Activated CD8-positive, alpha-beta memory T cell treated with anti-CD3 and anti-CD28 coated beads, Interleukin-2, amount 50 U/mL, for 1 hour (primary cell): ENCODE results near the gene CTTNBP2NL.
"Not testable (repeated sequence)": the region's sequence is repeated elsewhere in the genome, so short reads cannot be mapped to it uniquely, and the experiment has no call there.

Experiments
- DNase-seq: peaks from one replicate; pipeline ENCODE4 v3.0.0-alpha.2; 2020; ENCODE audit errors: extremely low read depth

CTTNBP2NL gene

DNA sequence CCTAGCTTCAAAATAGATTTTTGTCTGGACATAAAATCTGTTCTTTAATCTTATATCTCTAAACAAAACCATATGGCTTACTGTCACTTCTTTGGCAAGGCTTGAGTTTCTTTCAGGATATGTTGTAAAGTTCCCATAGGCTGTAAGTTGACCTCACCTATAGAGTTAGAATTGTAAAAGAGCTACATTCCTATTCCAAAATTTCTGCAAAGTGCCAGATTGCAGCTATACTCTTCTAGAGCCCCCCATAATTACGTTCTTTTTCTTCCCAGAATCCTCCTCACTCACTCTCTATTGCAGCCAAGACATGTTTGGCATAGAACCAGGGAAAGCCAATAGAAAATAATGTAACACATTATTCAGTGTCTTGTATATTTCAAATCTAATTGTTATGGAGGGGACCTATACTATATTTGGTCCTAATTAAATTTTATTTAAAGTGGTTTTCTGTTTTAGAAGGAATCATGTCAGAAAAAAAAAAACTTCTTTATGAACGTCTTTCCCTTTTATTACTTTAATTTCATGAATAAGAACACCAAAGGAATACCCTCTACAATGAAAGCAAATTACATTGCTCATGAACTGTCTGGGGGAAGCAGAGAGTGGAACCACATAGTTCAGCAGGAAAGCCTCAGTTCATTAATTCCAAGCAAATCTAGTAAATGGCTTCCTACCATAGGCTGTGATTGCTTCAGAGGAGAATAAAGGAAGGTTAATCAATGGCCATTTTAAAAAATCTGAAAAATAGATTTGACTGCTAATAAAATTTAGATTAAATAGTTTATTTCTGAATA is 22.3 kb downstream of the CTTNBP2NL start:
- no peak for DNase-seq

DNA sequence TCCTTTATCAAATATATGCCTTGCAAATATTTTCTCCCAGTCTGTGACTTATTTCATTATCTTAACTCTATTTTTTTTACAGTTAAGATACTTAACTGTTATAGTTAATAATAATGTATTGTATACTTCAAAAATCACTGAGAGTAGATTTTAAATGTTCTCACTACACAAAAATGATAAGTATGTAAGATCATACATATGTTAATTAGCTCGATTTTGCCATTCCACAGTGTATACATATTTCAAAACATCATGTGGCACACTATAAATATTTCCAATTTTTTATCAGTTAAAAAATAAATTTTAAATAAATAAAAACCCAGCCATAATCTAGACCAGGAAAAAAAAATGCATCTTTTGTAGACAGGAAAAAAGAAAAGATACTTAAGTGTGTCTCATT is 27.2 kb downstream of the CTTNBP2NL start:
- DNase-seq: no peak

DNA sequence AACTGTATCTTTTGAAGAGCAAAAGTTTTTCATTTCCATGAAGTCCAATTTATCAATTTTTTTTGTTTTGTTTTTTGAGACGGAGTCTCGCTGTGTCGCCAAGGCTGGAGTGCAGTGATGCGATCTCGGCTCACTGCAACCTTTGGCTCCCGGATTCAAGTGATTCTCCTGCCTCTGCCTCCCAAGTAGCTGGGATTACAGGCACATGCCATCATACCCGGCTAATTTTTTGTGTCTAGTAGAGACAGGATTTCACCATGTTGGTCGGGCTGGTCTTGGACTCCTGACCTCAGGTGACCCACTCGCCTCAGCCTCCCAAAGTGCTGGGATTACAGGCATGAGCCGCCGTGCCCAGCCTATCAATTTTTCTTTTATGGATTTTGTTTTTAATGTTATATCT is 27.7 kb downstream of the CTTNBP2NL start:
- DNase-seq: not testable (repeated sequence)

DNA sequence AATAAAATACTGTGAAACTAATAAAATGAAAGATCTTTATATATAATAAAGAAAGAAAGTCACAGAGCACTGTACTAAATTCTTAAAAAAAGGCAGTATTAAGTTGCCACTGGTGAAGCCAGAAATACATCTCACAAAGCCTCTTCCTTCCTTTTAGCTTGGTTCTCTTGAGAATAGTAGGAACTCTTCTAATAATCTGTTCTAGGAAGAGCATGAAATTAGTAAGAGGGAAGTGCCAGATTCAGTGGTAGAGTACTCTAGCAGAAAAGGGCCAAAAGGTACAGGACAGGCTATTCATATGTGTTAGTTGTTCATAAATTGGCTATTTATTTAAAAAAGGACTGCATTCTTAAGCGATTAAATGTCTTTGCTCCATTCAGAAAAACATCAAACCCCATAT is 33.7 kb downstream of the CTTNBP2NL start:
- no peak for DNase-seq

DNA sequence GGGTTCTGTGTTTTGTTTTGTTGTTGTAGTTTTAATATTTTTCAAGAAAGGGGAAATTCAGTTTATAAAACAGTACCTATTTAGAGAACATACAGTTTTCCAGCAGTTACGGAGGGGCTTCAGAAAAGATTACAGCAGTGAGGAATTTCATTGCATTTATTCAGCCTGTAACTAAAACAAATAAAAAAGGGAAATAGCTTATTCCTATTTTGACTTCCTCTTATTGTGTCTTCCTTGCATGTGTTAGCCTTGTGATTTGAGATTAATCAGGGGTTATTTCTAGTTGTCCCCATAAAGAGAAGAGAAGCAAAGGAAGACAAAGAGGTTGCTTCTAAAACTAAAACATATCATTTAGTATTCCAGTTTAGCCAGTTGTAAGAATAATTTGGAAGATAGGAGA is 35.0 kb downstream of the CTTNBP2NL start:
- no peak for DNase-seq

DNA sequence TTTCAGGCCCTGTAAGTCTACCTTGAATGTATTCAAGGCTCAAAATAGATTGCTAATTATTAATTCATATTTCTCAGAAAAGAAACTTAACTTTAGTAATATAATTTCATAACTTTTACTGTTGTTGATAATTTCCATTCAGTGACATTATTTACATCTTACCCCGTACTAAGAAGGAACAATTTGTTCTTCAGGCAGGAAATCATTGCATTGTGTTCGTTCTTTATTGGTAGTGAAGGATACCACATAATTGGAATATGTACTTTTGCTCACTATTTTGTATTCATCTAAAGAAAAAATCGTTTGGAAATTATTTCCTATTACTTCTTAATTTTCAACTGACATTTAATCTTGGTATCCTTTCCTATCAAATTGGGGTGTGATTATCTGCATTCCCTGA is 39.4 kb downstream of the CTTNBP2NL start:
- no peak for DNase-seq

DNA sequence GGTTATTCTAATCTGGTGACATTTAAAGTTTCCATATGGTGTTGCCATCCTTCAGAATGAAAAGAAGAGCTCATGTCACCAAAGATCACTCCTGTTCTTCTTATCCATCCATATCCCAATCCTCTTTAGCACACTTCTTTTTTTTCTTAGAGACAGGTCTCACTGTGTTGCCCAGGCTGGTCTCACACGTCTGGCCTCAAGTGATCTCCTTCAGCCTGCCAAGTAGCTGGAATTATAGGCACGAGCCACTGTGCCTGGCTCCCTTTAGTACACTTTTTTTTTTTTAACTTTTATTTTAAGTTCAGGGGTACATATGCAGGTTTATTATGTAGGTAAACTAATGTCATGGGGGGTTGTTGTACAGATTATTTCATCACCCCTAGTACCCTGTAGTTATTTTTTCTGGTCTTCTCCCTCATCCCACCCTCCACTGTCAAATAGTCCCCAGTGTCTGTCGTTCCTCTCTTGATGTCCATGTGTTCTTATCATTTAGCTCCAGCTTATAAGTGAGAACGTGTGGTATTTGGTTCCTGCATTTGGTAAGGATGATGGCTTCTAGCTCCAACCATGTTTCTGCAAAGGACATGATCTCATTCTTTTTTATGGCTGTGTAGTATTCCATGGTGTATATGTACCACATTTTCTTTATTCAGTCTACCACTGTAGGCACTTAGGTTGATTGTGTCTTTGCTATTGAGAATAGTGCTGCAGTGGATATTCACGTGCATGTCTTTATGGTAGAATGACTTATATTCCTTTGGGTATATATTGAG is 40.6 kb downstream of the CTTNBP2NL start:
- DNase-seq: no peak

DNA sequence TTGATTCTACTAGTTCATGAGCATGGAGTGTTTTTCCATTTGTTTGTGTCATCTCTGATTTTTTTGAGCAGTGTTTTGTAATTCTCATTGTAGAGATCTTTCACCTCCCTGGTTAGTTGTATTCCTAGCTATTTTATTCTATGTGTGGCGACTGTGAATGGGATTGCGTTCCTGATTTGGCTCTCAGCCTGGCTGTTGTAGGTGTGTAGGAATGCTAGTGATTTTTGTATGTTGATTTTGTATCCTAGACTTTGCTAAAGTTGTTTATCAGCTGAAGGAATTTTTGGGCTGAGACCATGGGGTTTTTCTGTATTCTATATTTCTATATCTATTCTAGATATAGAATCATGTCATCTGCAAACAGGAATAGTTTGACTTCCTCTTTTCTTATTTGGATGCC is 42.1 kb downstream of the CTTNBP2NL start:
- not testable (repeated sequence) for DNase-seq

DNA sequence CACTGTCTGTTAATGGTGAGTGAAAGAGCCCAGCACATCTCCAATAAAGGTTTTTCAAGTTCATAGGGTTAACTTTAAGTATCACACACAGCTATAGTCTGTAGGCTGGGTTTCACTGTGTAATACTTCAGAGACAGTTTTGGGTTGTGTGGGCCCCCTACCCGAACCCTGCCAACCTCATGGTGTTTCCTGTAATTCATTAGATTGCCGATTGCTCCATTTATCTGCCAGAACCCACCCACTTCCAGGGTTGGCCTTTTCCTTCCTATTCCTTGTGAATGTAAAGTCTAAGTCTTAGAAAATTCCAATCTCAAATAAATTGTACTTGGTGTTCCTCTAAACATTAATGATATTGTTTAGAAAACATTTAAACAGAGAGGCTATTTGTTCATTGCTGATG is 43.6 kb downstream of the CTTNBP2NL start:
- no peak for DNase-seq

DNA sequence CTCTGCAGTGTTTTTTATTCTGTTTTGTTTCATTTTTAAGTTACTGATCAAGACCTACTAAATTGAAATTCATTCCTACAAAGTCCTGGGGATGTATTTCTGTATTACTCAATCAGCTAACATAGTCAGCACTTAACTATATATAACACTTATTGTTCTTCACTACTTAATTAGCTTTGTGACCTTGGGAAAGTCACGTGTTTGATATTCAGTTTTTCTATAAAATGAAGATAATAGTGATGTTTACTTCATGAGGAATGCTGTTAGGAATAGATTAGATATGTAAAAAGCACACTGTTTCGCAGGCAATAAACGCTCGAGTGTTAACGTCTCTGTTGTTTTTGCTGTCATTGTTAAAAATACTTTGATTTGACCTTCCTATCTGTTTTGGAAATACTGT is 44.6 kb downstream of the CTTNBP2NL start:
- no peak for DNase-seq

DNA sequence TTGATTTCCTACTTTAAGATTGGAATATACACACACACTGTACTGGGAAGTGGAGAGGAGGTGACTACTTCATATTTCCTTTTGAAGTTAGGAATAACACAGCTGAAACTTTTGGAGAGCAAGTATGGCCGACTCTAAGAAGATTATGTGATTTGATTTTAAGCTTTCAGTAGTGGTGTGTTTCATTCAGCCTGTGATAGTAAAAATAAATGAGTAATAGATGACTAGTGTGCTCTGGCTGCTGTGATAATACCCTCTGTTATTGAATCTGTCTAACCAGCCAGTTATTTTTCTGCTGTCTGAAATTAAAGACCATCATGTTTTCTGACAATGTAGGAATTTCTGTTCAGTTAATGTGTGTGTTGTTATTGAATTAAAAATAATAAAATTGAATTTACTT is 48.3 kb downstream of the CTTNBP2NL start:
- no peak for DNase-seq

DNA sequence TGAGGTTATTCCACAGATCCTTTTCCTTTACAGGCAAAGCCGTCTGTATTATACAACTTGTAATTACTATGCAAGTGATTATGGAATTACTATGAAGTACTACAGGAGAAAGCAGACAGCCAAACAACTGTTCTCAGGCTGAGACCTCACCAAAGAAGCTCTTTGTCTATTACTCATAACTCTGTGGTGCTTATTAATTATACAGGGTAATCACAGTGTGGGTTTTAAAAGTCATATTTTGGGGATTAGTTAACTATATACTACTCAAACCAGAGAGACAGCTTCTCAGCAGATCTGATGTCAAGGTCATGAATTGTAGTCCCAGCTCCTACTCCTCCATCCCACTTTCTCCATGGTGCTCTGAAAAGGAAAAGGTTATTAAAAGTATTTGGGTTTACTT is 49.6 kb downstream of the CTTNBP2NL start:
- no peak for DNase-seq

DNA sequence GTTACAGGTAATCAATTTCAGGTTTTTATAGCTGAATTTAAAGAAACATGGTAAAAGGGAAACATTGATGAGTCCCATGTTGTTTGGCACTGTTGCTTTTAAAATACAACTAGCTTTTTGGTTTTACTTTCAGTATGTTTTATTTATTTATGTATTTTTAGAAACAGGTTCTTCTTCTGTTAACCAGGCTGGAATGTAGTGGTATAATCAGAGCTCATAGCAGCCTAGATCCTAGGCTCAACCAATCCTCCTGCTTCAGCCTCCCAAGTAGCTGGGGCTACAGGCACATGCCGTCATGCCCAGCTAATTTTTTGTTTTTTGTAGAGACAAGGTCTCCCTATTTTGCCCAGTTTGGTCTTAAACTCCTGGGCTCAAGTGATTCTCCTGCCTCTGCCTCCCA is 50.4 kb downstream of the CTTNBP2NL start:
- DNase-seq: no peak

DNA sequence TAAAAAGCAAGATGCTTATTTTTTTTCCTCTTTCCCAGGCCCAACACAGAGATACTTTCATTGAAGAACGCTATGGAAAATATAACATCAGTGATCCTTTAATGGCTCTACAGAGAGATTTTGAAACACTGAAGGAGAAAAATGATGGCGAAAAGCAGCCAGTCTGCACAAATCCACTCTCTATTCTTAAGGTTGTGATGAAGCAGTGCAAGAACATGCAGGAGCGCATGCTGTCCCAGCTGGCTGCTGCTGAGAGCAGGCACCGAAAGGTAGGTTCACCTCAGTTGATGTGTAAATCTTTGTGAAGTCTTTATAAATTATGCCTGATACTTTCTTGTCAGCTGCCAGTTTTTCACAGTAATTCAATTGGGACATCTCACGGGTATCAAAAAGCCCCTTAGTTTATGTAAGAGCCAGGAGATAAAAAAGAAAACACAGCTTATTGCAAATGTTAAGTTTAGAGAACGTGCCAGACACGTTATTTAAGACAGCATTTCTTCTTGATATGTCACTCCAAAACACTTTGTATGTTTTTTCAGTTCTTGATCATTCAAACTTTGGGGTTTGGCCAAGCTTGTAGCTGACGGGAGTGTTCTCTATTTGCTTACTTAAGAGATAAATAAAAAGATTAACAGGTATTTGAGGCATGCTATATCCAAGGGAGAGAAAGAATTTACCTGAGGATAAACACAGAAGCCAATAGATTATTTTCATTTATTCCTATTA is 53.1 kb downstream of the CTTNBP2NL start:
- no peak for DNase-seq

DNA sequence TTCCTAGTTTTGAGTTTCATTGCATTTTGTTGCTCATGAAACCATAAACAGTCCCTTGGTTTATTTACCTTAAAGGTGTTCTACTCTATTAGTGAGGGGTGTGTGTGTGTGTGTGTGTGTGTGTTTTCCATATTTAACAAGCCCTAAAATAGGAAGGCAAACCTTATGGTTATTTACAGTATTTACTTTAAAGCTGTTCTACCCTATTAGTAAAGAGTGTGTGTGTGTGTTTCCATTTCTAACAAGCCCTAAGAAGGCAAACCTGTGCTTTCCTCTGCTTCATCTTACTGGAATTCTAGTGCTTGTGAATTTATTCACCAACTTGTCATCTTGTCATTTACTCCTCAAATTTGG is 53.6 kb downstream of the CTTNBP2NL start:
- DNase-seq: no peak

DNA sequence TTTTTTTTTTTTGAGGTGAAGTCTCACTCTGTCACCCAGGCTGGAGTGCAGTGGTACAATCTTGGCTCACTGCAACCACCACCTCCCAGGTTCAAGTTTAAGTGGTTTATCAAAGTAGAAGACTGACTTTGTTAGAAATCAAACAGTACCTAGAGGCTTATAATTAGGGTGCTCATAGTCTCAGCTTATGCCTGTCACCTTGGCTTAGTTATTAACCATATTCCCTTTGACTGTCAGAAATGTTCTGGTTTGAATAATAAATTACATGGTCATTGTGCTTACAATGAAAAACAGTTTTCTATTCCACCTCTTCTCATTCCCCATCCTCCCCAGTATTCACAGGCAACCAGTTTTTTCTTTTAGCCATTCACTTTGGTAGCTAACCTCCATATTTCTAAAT is 54.8 kb downstream of the CTTNBP2NL start:
- DNase-seq: no peak

DNA sequence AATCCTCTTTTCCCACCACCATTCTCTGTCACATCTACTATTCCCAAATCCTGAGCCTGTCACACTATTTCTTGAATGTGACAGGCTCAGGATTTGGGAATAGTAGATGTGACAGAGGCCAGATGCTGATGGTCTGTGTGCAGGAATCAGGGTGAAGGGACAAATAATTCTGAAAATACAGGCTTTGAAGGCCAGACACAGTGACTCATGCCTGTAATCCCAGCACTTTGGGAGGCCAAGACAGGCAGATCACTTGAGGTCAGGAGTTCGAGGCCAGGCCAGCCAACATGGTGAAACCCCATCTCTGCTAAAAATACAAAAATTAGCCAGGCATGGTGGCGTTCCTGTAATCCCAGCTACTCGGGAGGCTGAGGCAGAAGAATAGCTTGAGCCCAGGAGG is 55.3 kb downstream of the CTTNBP2NL start:
- not testable (repeated sequence) for DNase-seq

DNA sequence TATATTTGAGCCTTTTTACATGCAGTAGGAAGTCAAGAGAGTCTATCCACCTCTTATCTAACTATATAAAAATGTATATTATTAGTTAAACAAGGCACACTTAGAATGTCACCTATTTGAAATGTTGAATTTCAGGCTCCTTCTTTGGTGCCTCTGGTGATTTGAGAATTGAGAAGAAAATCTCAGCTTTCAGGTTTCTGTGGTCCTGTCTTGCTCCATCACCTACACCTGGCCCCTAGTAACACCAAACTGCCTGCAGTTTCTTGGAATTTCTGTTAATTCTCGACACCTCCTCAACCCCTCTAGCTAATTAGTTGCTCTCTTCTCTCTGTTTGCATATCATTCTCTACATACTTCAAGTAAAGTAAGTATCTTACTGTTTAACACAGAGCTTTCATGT is 57.9 kb downstream of the CTTNBP2NL start:
- no peak for DNase-seq

DNA sequence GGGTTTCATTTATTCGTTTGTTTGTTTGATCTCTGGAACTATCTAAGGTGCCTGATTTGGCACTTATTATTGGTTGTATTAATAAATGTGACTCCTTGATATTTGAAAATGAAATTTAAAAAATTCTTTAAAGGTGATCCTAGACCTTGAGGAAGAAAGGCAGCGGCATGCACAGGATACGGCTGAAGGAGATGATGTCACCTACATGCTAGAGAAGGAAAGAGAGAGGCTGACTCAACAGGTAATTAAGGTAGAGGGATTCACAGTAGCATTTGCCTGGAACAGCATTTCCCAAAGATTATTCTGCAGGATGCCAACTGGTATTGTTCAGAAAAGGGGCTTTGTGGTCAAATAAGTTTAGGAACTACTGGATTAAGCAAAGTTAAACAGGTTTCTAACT is 58.3 kb downstream of the CTTNBP2NL start:
- DNase-seq: no peak

DNA sequence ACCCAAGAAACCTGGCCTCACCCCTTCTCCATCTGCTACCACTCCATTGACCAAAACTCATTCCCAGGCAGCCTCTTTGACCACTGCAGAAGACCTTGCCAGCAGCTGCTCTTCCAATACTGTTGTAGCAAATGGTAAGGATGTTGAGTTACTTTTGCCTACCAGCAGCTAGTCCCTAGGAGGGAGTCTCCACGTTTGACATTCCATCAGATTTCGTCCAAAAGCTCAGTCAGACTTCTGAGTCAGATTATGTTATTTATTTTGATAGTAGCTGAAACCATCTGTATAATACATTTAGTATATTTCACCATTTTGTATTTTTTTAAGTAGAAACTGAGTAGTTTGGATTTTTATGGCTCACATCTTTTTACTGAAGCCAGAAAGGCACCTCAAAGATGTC is 61.2 kb downstream of the CTTNBP2NL start:
- no peak for DNase-seq

DNA sequence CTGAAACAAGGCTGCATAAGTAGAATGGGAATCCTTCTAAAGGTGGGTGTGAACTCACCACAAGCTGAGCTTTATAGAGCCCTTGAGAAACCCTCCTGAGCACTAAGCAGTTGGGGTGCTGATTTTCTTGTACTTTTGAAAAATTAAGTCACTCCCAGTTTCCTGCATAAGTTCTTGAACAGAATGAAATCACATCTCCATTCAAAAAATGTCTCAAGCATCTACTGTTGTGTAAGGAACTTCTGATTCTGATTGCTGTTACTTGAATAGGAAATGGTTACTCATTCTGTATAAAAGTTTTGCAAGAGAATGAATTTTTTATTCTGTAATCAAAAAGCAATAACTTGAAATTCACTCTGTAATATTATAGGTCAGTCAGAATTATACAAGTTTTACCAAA is 61.9 kb downstream of the CTTNBP2NL start:
- DNase-seq: no peak

DNA sequence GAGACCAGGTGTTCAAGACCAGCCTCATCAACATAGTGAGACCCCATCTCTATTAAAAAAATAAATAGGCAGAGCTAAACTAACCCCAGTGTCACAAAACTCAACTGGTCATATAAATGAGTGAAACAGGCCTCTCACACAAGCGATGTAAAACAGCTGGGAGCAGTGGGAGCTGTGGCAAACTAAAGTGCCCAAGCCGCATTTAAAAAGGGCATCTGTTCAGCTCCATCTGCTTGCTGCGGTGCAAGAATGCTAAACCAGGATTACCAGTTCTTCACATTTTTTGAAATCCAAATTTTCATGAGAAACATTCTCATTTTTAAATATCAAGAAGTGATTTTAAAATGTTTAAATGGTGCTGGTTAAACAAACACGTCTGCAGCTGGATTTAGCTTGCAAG is 62.7 kb downstream of the CTTNBP2NL start:
- DNase-seq: no peak

DNA sequence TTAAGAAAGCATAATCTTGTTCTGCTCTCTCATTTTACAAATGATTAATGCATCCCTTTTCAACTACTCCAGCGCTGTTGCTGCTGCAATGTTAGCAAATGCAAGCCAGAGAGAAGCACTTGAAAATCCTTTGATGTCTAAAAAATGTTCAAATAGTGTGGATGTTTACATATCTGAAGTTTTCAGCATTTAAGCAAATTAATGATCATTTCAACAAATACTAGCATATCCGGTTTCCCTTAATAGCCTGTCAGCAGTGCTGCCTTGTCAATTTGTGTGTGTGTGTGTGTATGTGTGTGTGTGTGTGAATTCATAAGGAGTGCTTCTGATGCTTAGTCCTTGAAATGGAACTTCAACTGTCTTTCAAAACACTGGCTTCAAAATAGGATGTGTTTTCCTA is 64.6 kb downstream of the CTTNBP2NL start:
- DNase-seq: no peak
